H1 (cell line): ENCODE data around the gene PIAS3. TPM values are rescaled to one million over a fixed set of nuclear protein-coding genes. Genes with fewer than 3 reads are reported as not detected.

Experiments
- CTCF ChIA-PET: fragments of 300-600 bp; sonication (Branson Sonifier 250); formaldehyde crosslinking; loops from one replicate; lab custom pipeline; 2021; ENCODE audit not compliant: partially characterized antibody; lab: Charles Lee
- POLR2A ChIA-PET: fragments of 300-600 bp; sonication (Branson Sonifier 250); formaldehyde crosslinking; loops from one replicate; lab custom pipeline; 2021; ENCODE audit warnings: inconsistent platforms; ENCODE audit not compliant: partially characterized antibody; lab: Charles Lee
- DNase-seq, 2 experiments: peaks; one replicate each; pipeline versions ENCODE4 v3.0.0 to v3.0.0-alpha.2; 2010 to 2022; ENCODE audit warnings: low spot score in 2 of 2, low read depth in 1 of 2, mixed read lengths in 1 of 2
- FAIRE-seq: peaks from 2 replicates; lab custom pipeline; 2011; peaks lifted over from hg19 to GRCh38; lab: Jason Lieb, UNC
- H2AFZ ChIP-seq: 2 replicates; pipeline ENCODE4 v1.8.1; 2012; ENCODE audit warnings: low read length, inconsistent platforms
- H2AK5ac ChIP-seq: 2 replicates; pipeline ENCODE4 v1.6.1; 2013; ENCODE audit warnings: low read depth, low read length
- H2BK120ac ChIP-seq: replicated peaks from 2 replicates; pipeline ENCODE3; 2013; ENCODE audit warnings: low read depth, low read length, inconsistent platforms
- H2BK12ac ChIP-seq: 2 replicates; pipeline ENCODE4 v1.6.1; 2013; ENCODE audit warnings: low read depth, low read length
- H2BK15ac ChIP-seq: 2 replicates; pipeline ENCODE4 v1.6.1; 2013; ENCODE audit warnings: low read length
- H2BK20ac ChIP-seq: 2 replicates; pipeline ENCODE4 v1.6.1; 2013; ENCODE audit warnings: low read length
- H2BK5ac ChIP-seq: 2 replicates; pipeline ENCODE4 v1.6.1; 2013; ENCODE audit warnings: low read depth, low read length
- H3K14ac ChIP-seq: 2 replicates; pipeline ENCODE4 v1.6.1; 2013; ENCODE audit warnings: inconsistent platforms; ENCODE audit not compliant: insufficient read length
- H3K18ac ChIP-seq: 2 replicates; pipeline ENCODE4 v1.6.1; 2013; ENCODE audit warnings: low read length; ENCODE audit errors: extremely low read depth
- H3K23ac ChIP-seq: 2 replicates; pipeline ENCODE4 v1.6.1; 2013; ENCODE audit warnings: inconsistent platforms; ENCODE audit not compliant: insufficient read length
- H3K23me2 ChIP-seq: 2 replicates; pipeline ENCODE4 v1.6.1; 2013; ENCODE audit warnings: low read depth, low read length
- H3K27ac ChIP-seq: 2 replicates; pipeline ENCODE4 v1.6.1; 2011; ENCODE audit warnings: low read depth, low read length, inconsistent platforms
- H3K27me3 ChIP-seq, 4 experiments: replicated peaks in 1 of 4; 1 replicate in 1 of 4; 2 replicates in 3 of 4; pipeline versions ENCODE4 v1.6.1 to v1.8.1; 2011 to 2013; ENCODE audit warnings: low read length in 3 of 4, mild to moderate bottlenecking in 3 of 4, inconsistent platforms in 2 of 4, mixed read lengths in 2 of 4, moderate library complexity in 1 of 4; ENCODE audit not compliant: control insufficient read depth in 3 of 4, insufficient read depth in 3 of 4; ENCODE audit errors: extremely low read depth in 1 of 4
- H3K36me3 ChIP-seq, 4 experiments: 2 replicates each; pipeline versions ENCODE4 v1.6.1 to v1.8.1; 2011 to 2013; ENCODE audit warnings: mild to moderate bottlenecking in 4 of 4, low read length in 3 of 4, moderate library complexity in 2 of 4, control low read depth in 1 of 4, inconsistent platforms in 1 of 4; ENCODE audit not compliant: insufficient read depth in 4 of 4, control insufficient read depth in 2 of 4
- H3K4ac ChIP-seq: replicated peaks from 2 replicates; pipeline ENCODE3; 2013; ENCODE audit warnings: low read length, low read depth, mixed read lengths, inconsistent platforms; ENCODE audit not compliant: insufficient read length
- H3K4me1 ChIP-seq, 4 experiments: replicated peaks in 1 of 4; 1 replicate in 1 of 4; 2 replicates in 3 of 4; pipeline versions ENCODE4 v1.6.1 to v1.8.1; 2011 to 2013; ENCODE audit warnings: low read length in 3 of 4, inconsistent platforms in 2 of 4, mixed read lengths in 1 of 4; ENCODE audit not compliant: insufficient read depth in 4 of 4, control insufficient read depth in 3 of 4
- H3K4me2 ChIP-seq, 2 experiments: 2 replicates each; pipeline versions ENCODE4 v1.6.1 to v1.8.1; 2011 to 2013; ENCODE audit warnings: low read depth in 2 of 2, low read length in 2 of 2, control low read depth in 1 of 2, inconsistent platforms in 1 of 2, mild to moderate bottlenecking in 1 of 2; ENCODE audit not compliant: insufficient read depth in 1 of 2
- H3K4me3 ChIP-seq, 4 experiments: fragments of 200-600, 300-600 bp in 1 of 4; sonication (generic), shearing (Covaris generic), sonication (Bioruptor Twin) in 1 of 4; 2 replicates each; pipeline versions ENCODE4 v1.5.1 to v1.8.1; 2011 to 2016; ENCODE audit warnings: low read length in 4 of 4, low read depth in 3 of 4, control low read depth in 2 of 4, inconsistent platforms in 2 of 4, mild to moderate bottlenecking in 2 of 4, mixed read lengths in 1 of 4, moderate library complexity in 1 of 4; ENCODE audit not compliant: insufficient read depth in 2 of 4; ENCODE audit errors: extremely low read depth in 1 of 4
- H3K56ac ChIP-seq: replicated peaks from 2 replicates; pipeline ENCODE3; 2013; ENCODE audit warnings: low read depth, mild to moderate bottlenecking, mixed read lengths, low read length, inconsistent platforms; ENCODE audit not compliant: insufficient read length
- H3K79me1 ChIP-seq: 2 replicates; pipeline ENCODE4 v1.6.1; 2013; ENCODE audit warnings: low read depth, low read length, control low read depth
- H3K79me2 ChIP-seq, 2 experiments: 2 replicates each; pipeline versions ENCODE4 v1.6.1 to v1.8.1; 2012 to 2013; ENCODE audit warnings: low read length in 2 of 2, mild to moderate bottlenecking in 2 of 2, inconsistent platforms in 1 of 2; ENCODE audit not compliant: insufficient read depth in 2 of 2, control insufficient read depth in 1 of 2
- H3K9ac ChIP-seq, 4 experiments: replicated peaks in 1 of 4; 1 replicate in 1 of 4; 2 replicates in 3 of 4; pipeline versions ENCODE4 v1.6.1 to v1.8.1; 2011 to 2013; ENCODE audit warnings: low read depth in 3 of 4, low read length in 3 of 4, control low read depth in 2 of 4, mild to moderate bottlenecking in 2 of 4, moderate library complexity in 2 of 4, inconsistent platforms in 1 of 4; ENCODE audit errors: extremely low read depth in 1 of 4
- H3K9me3 ChIP-seq, 2 experiments: 2 replicates each; pipeline versions ENCODE4 v1.6.1 to v1.8.1; 2012 to 2013; ENCODE audit warnings: mild to moderate bottlenecking in 2 of 2, moderate library complexity in 2 of 2, control low read depth in 1 of 2, inconsistent platforms in 1 of 2, low read depth in 1 of 2, low read length in 1 of 2, mixed read lengths in 1 of 2; ENCODE audit not compliant: insufficient read depth in 2 of 2
- H4K20me1 ChIP-seq, 2 experiments: replicated peaks in 1 of 2; 2 replicates each; pipeline versions ENCODE3 to v1.8.1; 2011 to 2013; ENCODE audit warnings: inconsistent platforms in 2 of 2, low read length in 2 of 2, mild to moderate bottlenecking in 1 of 2; ENCODE audit not compliant: insufficient read depth in 2 of 2, control insufficient read depth in 1 of 2
- H4K5ac ChIP-seq: 2 replicates; pipeline ENCODE4 v1.6.1; 2013; ENCODE audit warnings: low read length, low read depth, mixed read lengths, inconsistent platforms; ENCODE audit not compliant: insufficient read length
- H4K8ac ChIP-seq: 2 replicates; pipeline ENCODE4 v1.8.0; 2013; ENCODE audit warnings: mild to moderate bottlenecking, moderate library complexity, low read length, inconsistent platforms; ENCODE audit not compliant: insufficient read depth; ENCODE audit errors: extremely low read depth
- H4K91ac ChIP-seq: replicated peaks from 2 replicates; pipeline ENCODE3; 2013; ENCODE audit warnings: low read length, mixed read lengths, inconsistent platforms; ENCODE audit not compliant: insufficient read length
- CHD2 ChIP-seq: IDR thresholded peaks from 2 replicates; pipeline ENCODE4 v1.6.1; 2012; ENCODE audit warnings: low read length, improper control_type of control experiment
- POLR2A ChIP-seq, 2 experiments: IDR thresholded peaks; 1 replicate in 1 of 2; 2 replicates in 1 of 2; pipeline ENCODE4 v1.6.1; 2011; ENCODE audit warnings: low read depth in 2 of 2, low read length in 2 of 2, mild to moderate bottlenecking in 2 of 2; ENCODE audit errors: control extremely low read depth in 1 of 2
- SIRT6 ChIP-seq: IDR thresholded peaks from one replicate; pipeline ENCODE4 v1.7.1; 2012; ENCODE audit warnings: low read length, inconsistent platforms
- SP2 ChIP-seq: IDR thresholded peaks from 2 replicates; pipeline ENCODE4 v1.6.1; 2012; ENCODE audit warnings: mild to moderate bottlenecking, low read length, inconsistent platforms
- SUZ12 ChIP-seq: fragments of 200-600 bp; sonication (generic); IDR thresholded peaks from 2 replicates; pipeline ENCODE4 v1.6.1; 2012; ENCODE audit warnings: mild to moderate bottlenecking, inconsistent platforms, low read length, moderate library complexity, mixed read lengths
- TAF1 ChIP-seq: IDR thresholded peaks from 2 replicates; pipeline ENCODE4 v1.6.1; 2011; ENCODE audit warnings: mild to moderate bottlenecking, low read depth, low read length
- YY1 ChIP-seq: IDR thresholded peaks from 2 replicates; pipeline ENCODE4 v1.6.1; 2011; ENCODE audit warnings: low read depth, mild to moderate bottlenecking, low read length
- WGBS, 2 experiments: shearing (Covaris generic) in 1 of 2; methylation state at CpG; one replicate each; pipeline versions ENCODE4 v1.1.6 to v1.1.7; 2013 to 2015; ENCODE audit warnings: low lambda C conversion rate in 2 of 2, mixed read lengths in 2 of 2, inconsistent platforms in 1 of 2, low coverage in 1 of 2, missing lambda C conversion rate in 1 of 2; ENCODE audit not compliant: insufficient replicate concordance in 2 of 2, insufficient coverage in 1 of 2, insufficient read length in 1 of 2; ENCODE audit errors: extremely low coverage in 1 of 2, missing lambda C conversion rate in 1 of 2; 5-methylcytosine and 5-hydroxymethylcytosine counted together
- polyA plus RNA-seq, 7 experiments: library from polyadenylated mRNA; depleted of rRNA in 3 of 7; stranded (reverse) in 5 of 7; unstranded in 2 of 7; fragments of >200 nt in 5 of 7; fragments of 200-250 nt in 2 of 7; gene quantifications; 1 replicate in 5 of 7; 2 replicates in 1 of 7; 4 replicates in 1 of 7; pipeline versions ENCODE4 v1.2.1 to v1.2.3, GENCODE V29; 2011 to 2013; ENCODE audit warnings: missing spikeins in 2 of 7, mixed read lengths in 2 of 7
- total RNA-seq: library from RNA; stranded (reverse); fragmentation: NEBNext Ultra II Directional; extraction: Animal tissue kit (Norgen Biotek cat#: 25700); gene quantifications from 2 replicates; pipeline ENCODE4 v1.2.1, GENCODE V29; 2021

Gene PIAS3
- total and polyA plus RNA-seq, 2 of the 8 experiments (the other 6 are each of a cell fraction or from before 2014, with no cell fraction given): 36.7 to 49.9 TPM

GRCh38 chr1:145895471-145895870 is 36.6 kb upstream of the PIAS3 start:
- no peak overlapping the region for H4K5ac ChIP-seq
- H3K79me1 ChIP-seq: no peaks in the 10 kb centered on the region
- H2BK120ac ChIP-seq: no peak overlapping the region
- no peak overlapping the region for H3K4ac ChIP-seq
- H2BK12ac ChIP-seq: no peak overlapping the region
- no peak overlapping the region for H3K23ac ChIP-seq
- no peaks in the 10 kb centered on the region; the same call in 1 of the 2 replicates for H3K23me2 ChIP-seq
- no peaks in the 10 kb centered on the region for H3K9me3 ChIP-seq
- H2AK5ac ChIP-seq: no peak overlapping the region
- no peak overlapping the region for H4K91ac ChIP-seq
- no peak overlapping the region for H3K18ac ChIP-seq
- H4K20me1 ChIP-seq: no peaks in the 10 kb centered on the region
- H2BK5ac ChIP-seq: no peak overlapping the region
- no peaks in the 10 kb centered on the region for H3K36me3 ChIP-seq
- ChIA-PET POLR2A (interaction anchor here (1.1 to 1.6 kb wide), 3 partner anchors 21 to 32 kb away, joined by 4 to 5 read pairs (median 5); partner anchors contain the start of genes PEX11B and RBM8A), CTCF (interaction anchor here (0.6 to 9.5 kb wide), 13 partner anchors 7 to 153 kb away, joined by 3 to 74 read pairs (median 6); partner anchors contain the start of genes ITGA10 and NUDT17)
- no peak overlapping the region for H3K9ac ChIP-seq
- DNase-seq (no peak), FAIRE-seq (no peak)
- H2BK20ac ChIP-seq: no peak overlapping the region
- no peak overlapping the region for H3K4me2 ChIP-seq
- H2BK15ac ChIP-seq: no peak overlapping the region
- no peak overlapping the region for H3K4me3 ChIP-seq
- H2AFZ ChIP-seq: no peak overlapping the region
- H3K79me2 ChIP-seq: no peaks in the 10 kb centered on the region
- no peak overlapping the region for H3K27ac ChIP-seq
- TF ChIP-seq CHD2 (no peak), SP2 (no peak), TAF1 (no peak), SUZ12 (no peak), SIRT6 (no peak), YY1 (no peak), POLR2A (IDR thresholded peaks at IDR 0.05; ENCODE audit: control extremely low read depth in 1 of 2, low read depth in 2 of 2, low read length in 2 of 2) (no peak)
- WGBS, 2 experiments: 92% methylated on average over 1 of the region's 1 CpG; no CpG with 5 or more reads in 1 of the 2 experiments
- no peak overlapping the region for H3K14ac ChIP-seq
- H3K27me3 ChIP-seq: no peaks in the 10 kb centered on the region; a peak in 1 of 7 replicates
- no peak overlapping the region for H4K8ac ChIP-seq
- peaks cover 0 to 6% (median 4%) of the 10 kb centered on the region in 4 experiments; a peak in 3 of 7 replicates for H3K4me1 ChIP-seq
- no peak overlapping the region for H3K56ac ChIP-seq
